Activated CD8-positive, alpha-beta memory T cell treated with anti-CD3 and anti-CD28 coated beads, Interleukin-2, amount 50 U/mL, for 1 hour (primary cell): ENCODE results near the gene FKRP.

ENCODE experiments used
- DNase-seq: peaks from one replicate; pipeline ENCODE4 v3.0.0-alpha.2; 2020; ENCODE audit errors: extremely low read depth

FKRP gene

DNA sequence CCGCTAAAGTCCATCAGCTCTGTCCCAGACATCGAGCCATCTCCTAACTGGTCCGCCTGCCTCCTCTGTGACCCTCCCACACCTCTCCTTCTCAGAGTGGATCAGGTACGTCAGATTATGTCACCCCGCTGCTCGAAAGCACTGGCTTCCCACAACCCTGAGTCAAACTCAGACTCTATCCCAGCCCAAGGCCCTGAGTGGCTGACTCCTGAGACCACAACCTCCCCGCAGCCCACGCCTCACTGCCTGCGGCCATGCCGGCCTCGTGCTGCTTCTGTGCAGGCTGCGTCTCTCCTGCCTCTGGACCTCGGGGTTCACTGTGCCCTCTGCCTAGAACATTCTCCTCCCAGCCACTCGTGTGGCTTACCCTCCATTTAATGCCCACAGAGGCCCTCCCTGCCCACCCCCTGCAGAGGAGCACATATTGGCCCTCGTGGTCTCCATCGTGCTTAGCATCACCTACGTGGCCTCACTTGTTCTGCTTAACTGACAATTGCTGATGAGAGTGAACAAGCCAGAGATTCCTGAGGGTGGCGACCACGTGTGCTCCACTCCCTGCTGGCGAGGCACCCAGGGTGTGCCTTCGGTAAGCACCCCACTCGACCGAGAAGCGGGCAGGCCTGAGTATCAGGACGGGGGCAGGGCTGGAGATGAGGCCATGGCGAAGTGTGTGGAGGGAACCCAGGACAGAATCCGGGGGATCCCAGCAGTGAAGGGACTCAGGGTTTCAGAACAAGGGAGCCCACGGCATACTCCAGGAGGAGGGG lies 13.5 kb upstream of the FKRP start:
- DNase-seq = no peak

DNA sequence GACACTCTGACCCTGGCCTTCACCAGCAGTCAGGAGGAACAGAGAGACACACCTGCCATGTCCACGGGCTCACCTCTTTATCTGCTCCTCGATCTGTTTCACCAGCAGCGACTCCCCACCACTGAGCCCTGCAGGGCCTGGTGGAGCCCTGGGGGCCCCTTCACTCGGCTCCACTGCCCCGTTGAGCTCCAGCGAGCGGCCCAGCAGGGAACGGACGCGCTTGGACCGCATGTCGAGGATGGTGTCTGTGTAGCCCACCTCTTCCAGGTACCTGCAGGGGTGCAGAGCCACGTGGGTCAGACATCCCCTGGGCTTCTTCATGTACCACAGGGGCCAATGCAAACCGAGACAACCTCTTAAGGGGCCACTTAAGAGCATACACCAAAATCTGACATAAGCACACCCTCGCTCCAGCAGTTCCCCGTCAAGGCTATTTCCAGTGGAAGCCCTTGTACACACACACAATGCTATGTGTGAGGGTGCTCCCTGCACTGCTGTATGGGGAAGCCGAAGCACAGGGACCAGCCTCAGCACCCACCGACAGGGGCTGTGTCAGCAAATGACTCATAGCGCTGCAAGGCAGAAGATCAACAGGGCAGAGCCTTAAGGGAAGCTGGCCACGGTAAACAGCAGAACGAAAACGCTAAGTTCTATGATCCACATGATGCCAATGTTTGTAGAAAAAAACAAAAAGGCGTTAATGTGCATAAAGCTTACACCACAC lies 12.7 kb upstream of the FKRP start:
- DNase-seq = no peak

DNA sequence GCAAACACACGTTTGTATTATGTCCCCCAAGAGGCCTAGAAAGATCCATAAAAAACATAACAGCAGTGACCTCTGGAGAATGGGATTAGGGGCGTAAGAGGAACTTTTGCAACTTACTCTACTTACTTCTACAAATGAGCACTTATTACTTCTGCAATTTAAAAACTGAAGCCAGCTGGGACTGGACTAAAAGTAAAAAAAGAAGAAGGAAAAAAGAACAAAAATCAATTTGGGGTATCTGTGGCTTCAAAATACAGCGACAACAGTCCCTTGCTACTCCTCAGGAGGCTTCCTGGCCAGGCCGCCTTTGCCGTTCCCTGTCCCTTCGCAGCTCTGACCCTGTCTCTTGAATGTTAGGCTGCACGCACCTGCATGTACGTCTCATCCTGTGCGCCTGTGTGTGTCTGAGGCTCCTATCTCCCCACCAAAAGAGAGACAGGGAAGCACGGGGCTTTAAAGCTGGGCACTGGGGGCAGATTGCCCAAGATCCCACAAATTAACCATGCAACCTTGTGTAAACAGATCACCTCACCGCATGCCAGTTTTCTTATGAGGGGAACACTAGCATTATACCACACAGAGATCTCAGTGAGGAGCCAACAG lies 12.1 kb upstream of the FKRP start:
- no peak for DNase-seq

DNA sequence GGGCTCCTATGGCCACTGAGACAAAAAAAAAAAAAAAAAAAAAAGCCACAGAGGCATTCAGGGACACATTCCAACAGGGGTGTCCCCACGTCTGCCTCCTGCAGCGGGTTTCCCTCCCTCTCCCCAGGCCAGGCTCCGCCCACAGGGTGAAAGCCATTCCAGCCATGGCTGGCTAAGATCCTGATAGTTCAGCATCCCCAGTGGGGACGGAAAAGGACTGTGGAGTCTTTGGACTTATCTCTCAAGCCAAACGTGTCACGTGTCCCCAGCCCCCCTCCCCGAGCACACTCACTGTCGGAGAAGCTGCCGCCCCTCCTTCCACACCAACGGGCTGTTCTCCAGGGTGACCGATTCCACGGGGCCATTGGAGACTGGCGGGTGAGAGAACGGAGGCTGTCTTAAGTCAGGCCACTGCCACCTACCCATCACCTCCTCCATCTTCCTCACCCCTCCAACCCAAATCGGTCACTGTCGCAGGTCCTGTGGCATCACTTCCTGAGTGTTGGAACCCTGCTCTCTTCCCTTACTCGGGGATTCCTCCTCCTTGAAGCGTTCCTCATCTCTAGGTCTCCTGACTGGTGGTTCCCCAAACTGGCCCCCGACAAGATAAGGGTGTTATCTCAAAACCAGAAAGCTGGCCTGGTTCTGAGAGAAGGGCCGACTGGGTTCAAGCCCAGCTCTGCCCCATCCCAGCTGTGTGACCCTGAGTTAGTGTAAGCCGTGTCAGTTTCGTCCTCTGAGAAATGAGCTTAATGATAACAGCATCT lies 9.1 kb upstream of the FKRP start:
- DNase-seq = no peak

DNA sequence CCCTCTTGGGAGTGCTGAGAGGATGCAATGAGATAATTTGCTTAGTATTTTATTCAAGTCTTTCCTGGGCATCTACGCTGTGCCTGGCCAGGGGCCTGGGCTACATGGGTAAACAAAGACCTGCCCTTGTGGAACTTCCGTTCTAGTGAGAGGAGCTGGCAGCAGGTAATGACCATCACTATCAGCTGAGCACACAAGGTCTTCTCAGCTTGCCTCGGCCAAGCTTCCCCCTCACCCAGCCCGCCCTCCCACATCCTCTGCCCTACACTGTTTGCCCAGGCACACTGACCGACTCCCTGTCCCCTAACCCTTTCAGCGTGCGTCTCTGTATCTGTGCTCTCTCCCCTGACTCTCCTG lies 8.6 kb upstream of the FKRP start:
- DNase-seq = no peak

DNA sequence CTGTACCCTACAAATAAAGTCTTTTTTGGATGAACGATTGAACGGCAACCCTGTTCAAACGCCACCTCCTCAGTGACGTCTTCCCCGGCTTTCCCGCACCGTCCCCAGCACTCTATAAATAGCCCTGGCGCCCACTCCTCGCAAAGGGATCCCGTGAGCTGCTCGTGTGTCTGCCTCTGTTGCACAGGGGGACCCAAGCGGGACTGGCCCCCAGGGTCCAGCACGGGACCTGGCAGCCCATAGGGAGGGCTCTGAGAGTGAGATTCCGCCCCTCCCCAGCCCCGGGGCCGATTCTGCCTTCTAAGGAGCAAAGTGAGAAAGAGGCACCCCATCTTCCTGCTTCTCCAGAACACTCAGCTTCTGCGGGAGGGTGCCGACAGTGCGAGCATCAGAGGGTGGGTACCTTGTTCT lies 8.1 kb upstream of the FKRP start:
- no peak for DNase-seq

DNA sequence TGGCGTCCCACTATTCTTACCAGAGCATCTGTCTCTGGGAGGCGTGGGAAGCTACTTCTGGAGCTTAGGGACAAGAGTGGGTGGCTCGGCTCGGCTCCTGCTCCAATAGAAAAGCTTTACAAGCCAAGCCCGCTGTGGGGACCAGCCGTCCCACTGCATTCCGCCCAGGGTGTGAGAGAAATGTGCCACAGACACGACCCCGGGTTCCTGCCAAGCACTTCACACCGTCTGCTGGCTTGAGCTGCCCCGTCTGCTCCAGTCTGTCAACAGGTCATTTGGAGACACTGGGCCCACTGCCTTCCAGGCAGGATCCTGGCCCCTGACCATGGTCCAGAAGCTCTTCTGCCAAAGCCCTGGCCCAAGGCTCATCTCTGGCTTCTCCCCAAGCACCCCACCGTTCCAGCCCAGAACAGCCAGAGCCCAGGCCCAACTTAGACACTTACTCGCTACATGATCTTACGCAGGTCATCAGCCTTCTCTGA lies 6.5 kb upstream of the FKRP start:
- no peak for DNase-seq

DNA sequence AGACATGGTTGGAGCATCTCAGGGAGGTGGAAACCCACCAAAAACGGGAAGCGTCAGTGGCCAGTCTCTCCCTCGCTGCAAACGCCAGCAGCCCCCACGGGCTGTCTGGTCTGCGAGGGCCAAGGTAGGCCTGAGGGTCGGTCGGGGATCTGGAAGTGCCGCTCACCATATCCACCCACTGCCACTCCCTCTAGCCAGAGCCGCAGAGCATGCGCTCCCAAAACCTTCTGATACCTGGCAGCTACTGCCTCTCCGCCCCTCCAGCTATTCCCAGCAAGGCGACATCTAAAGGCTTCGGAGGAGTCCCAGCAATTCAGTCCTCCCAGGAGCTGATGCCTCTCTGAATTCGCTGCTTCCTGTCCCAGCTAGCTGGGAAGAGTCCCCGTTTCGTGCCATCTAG lies 4.4 kb upstream of the FKRP start:
- no peak for DNase-seq

DNA sequence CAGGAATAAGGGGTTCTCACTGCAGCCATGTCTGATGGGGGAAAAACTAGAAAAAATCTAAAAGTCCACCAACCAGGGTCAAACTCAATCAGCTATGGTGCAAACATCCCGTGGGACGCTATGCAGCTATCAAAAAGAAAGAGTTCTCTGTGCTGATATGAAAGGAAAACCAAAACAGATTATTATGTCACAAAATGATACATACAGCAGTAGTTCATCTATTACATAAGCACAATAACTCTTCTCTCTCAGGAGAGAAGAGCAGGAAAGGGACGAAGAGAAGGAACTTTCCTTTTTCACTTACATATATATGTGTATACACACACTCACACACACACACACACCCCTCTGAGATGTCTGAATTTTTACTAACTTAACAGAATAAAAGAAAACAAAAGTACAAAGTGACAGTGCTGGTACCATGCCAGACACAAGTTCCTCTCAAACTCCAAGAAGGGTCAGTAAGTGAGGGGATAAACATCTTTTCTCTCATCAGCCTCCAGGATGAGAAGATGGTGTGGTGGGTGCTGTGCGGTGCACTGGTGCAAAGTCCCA lies 2.9 kb upstream of the FKRP start:
- no peak for DNase-seq

DNA sequence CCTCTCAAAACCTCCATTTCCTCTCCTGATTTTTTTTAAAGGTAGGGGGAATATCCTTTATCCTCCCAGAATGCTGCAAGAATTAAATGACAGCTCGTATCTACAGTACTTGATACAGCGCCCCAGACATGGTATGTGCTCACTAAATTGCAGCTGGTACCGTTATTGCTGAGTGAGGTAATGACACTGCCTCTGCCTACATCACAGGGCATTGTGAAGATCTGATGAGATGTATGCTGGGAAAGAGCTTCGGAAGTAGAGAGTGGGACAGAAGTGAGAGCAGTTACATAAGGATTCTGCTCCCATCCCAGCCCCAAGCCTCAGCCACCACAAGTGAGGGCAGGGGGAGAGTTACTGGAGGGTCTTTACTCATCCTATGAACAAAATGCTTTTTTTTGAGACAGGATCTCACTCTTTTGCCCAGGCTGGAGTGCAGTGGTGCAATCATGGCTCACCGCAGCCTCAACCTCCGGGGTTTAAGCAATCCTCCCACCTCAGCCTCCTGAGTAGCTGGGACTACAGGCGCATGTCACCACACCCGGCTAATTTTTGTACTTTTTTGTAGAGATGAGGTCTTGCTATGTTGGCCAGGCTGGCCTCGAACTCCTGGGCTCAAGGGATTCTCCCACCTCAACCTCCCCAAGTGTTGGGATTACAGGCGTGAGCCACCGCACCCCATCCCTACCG lies 1.7 kb upstream of the FKRP start:
- no peak for DNase-seq

DNA sequence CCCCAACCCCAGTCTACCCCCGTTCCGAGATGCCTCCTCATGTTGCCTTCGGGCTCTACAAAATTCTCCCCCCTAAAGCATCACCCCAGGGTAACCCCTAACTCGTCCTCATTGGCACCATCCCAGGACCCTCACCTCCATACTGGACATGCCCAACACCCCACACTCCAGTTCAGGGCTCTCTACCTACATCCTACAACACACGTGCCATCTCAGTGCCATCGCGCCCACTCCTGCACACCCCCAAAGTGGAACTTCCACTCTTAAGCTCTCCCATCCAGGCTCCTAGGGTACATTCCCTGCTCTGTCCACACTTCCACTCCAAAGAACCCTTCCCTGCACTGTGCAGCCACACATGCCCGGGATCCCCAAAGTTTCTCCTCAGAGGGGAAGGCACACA lies 827 bp upstream of the FKRP start:
- DNase-seq = no peak

DNA sequence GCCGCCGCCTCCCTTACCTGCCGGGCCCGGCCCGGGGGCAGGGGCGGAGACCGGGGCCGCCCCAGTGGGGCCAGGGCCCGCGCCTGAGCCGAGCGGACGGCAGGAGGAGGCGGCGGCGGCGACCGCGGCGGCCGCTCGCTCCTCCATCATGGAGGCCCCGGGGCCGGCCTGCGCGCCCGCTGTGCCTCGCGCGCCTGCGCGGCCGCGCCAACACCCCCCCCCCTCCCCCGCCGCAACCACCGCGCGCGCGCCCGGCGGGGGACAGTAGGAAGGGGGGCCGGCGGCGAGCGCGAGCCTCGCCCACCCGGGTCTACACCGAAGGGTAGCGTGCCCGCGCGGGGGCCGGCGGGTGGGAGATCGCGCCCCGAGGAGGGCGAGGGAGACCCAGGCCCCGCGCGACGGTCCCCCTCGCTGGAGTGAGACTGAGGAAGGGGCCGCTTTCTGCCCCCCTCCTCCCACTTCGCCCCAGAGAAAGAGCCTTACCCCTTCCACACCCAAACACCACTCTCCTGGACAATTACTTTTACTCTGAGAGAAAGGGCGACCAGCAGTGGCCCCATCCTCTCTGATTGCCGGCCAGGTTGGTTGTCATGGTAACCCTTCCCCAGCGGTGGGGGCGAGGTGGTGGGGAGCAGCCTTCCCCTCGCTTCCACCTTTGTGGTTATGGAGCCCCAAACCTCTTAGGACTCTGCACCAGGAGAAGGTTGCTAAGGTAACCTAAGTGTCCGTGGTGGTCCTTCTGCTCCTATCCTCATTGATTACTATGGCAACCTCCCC lies 612 bp downstream of the FKRP start, which contains the start of gene STRN4:
Gene STRN4, minus strand, starts transcription at position 170 of the 777 bp plus-strand sequence. Its CDS starts 20 bp downstream, at position 150.
- no peak for DNase-seq

DNA sequence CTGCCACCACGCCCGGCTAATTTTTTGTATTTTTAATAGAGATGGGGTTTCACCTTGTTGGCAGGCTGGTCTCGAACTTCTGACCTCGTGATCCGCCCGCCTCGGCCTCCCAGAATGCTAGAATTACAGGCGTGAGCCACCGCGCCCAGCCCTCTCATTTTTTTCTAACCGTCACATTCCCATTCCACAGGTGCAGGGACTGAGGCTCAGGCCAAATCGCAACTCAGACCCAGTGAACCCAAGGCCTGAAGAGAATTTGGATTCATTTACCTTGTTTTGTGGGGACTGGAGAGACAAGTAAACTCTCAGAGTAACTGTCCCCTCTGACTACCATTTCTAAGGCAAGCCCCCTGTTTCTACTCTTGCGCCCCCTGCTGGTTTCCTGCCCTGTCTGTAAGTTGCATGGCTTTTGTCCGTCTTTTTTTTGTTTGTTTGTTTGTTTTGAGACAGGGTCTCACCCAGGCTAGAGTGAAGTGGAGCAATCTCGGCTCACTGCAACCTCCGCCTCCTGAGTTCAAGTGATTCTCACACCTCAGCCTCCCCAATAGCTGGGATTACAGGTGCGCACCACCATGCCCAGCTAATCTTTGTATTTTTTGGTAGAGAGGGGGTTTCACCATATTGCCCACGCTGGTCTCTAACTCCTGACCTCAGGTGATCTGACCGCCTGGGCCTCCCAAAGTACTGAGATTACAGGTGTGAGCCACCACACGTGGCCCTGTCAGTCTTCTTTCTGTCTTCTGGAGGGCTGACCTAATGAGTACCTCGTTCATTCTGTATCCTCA lies 2.7 kb downstream of the FKRP start:
- peak; percentile 45 for DNase-seq

DNA sequence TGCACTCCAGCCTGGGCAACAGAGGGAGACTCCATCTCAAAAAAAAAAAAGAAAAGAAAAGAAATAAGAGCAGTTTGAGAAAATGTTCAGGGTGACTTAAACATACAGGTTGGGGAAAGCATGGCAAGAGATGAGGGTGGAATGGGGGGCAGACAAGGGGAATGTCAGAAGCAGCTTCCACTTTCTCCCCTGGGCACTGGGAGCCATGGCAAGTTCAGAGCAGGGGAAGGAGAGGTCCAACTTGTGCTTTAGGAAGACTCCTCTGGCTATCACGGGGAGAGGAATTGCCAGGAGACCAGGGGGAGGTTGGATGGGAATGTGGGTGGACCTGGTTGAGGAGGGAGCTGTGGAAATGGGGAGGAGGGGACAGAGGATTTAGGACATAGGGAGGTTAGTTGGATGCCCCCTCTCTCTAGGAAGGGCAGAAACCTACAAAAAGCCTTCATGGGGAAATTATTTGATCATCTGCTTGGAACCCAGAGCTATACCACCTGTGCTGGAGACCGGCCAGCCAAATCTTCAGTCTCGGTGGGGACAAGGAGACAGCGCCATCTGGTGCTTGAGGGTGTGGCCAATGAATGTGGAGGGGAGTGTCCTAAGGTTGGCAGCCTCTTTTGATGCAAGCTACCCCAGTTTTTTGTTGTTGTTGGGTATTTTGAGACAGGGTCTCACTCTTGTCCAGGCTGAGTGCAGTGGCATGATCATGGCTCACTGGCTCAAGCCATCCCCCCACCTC lies 7.7 kb downstream of the FKRP start:
- peak; percentile 28 for DNase-seq

DNA sequence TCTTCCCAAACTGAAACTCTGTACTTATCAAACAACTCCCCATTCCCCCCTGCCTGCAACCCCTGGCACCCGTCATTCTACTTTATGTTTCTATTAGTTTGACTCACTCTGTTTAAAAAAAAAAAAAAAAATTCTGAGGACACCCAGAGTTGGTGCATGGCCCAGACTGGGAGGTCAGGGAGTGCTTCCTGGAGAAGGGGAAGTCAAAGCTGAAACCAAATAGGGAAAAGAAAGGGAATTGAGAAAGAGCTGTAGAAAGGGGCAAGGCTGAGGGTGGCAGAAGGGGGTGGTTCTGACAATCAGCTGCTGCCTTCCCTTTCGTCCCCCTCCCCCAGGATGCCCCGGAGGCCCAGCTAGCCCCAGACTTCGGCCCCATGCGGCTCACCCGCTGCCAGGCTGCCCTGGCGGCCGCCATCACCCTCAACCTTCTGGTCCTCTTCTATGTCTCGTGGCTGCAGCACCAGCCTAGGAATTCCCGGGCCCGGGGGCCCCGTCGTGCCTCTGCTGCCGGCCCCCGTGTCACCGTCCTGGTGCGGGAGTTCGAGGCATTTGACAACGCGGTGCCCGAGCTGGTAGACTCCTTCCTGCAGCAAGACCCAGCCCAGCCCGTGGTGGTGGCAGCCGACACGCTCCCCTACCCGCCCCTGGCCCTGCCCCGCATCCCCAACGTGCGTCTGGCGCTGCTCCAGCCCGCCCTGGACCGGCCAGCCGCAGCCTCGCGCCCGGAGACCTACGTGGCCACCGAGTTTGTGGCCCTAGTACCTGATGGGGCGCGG lies 9.4 kb downstream of the FKRP start:
- DNase-seq = no peak

DNA sequence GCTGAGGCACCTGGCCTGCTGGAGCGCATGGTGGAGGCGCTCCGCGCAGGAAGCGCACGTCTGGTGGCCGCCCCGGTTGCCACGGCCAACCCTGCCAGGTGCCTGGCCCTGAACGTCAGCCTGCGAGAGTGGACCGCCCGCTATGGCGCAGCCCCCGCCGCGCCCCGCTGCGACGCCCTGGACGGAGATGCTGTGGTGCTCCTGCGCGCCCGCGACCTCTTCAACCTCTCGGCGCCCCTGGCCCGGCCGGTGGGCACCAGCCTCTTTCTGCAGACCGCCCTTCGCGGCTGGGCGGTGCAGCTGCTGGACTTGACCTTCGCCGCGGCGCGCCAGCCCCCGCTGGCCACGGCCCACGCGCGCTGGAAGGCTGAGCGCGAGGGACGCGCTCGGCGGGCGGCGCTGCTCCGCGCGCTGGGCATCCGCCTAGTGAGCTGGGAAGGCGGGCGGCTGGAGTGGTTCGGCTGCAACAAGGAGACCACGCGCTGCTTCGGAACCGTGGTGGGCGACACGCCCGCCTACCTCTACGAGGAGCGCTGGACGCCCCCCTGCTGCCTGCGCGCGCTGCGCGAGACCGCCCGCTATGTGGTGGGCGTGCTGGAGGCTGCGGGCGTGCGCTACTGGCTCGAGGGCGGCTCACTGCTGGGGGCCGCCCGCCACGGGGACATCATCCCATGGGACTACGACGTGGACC lies 10.1 kb downstream of the FKRP start:
- no peak for DNase-seq

DNA sequence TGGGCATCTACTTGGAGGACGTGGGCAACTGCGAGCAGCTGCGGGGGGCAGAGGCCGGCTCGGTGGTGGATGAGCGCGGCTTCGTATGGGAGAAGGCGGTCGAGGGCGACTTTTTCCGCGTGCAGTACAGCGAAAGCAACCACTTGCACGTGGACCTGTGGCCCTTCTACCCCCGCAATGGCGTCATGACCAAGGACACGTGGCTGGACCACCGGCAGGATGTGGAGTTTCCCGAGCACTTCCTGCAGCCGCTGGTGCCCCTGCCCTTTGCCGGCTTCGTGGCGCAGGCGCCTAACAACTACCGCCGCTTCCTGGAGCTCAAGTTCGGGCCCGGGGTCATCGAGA lies 10.7 kb downstream of the FKRP start:
- no peak for DNase-seq

DNA sequence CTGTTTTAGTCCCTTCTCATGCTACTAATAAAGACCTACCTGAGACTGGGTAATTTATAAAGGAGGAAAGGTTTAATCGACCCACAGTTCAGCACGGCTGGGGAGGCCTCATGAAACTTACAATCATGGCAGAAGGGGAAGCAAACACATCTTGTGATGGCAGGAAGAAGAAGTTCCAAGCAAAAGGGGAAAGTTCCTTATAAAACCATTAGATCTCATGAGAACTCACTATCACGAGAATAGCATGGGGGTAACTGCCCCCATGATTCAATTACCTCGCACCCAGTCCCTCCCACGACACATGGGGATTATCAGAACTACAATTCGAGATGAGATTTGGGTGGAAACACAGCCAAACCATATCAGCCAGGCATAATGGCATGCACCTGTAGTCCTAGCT lies 13.3 kb downstream of the FKRP start:
- no peak for DNase-seq
